Epidermal melanocyte (primary cell): ENCODE results near the gene CRCP.
"Not testable (repeated sequence)": the region's sequence is repeated elsewhere in the genome, so short reads cannot be mapped to it uniquely, and the experiment has no call there.

Experiments
- DNase-seq: peaks from one replicate; pipeline ENCODE4 v3.0.0; 2011; ENCODE audit warnings: low spot score; ENCODE audit not compliant: insufficient read length

Gene CRCP

GRCh38 chr7:66152371-66153191, 37.9 kb downstream of the CRCP start:
- no peak for DNase-seq

GRCh38 chr7:66153691-66154090, 39.0 kb downstream of the CRCP start:
- no peak for DNase-seq

- DNase-seq, result not testable (repeated sequence)
Measured at GRCh38 chr7:66156035-66156434, 41.4 kb downstream of the CRCP start.

GRCh38 chr7:66157060-66157459, 42.4 kb downstream of the CRCP start:
- no peak for DNase-seq

- no peak for DNase-seq
Measured at GRCh38 chr7:66162622-66163021, 48.0 kb downstream of the CRCP start.

- DNase-seq, result no peak
Measured at GRCh38 chr7:66163186-66163610, 48.6 kb downstream of the CRCP start.

GRCh38 chr7:66164356-66164755, 49.7 kb downstream of the CRCP start:
- DNase-seq, result no peak

- no peak for DNase-seq
Measured at GRCh38 chr7:66167773-66168387, 53.2 kb downstream of the CRCP start.

GRCh38 chr7:66169616-66170015, 55.0 kb downstream of the CRCP start:
- no peak for DNase-seq

- DNase-seq, result no peak
Measured at GRCh38 chr7:66170309-66171231, 55.9 kb downstream of the CRCP start.

- DNase-seq, result not testable (repeated sequence)
Measured at GRCh38 chr7:66172536-66173401, 58.1 kb downstream of the CRCP start.

- DNase-seq, result no peak
Measured at GRCh38 chr7:66173856-66174255, 59.2 kb downstream of the CRCP start.

GRCh38 chr7:66175006-66175405, 60.4 kb downstream of the CRCP start:
- DNase-seq, result not testable (repeated sequence)

GRCh38 chr7:66176914-66177313, 62.3 kb downstream of the CRCP start:
- DNase-seq, result no peak

GRCh38 chr7:66178258-66178657, 63.6 kb downstream of the CRCP start:
- no peak for DNase-seq

- no peak for DNase-seq
Measured at GRCh38 chr7:66181329-66181728, 66.7 kb downstream of the CRCP start.

- DNase-seq, result no peak
Measured at GRCh38 chr7:66181845-66182244, 67.2 kb downstream of the CRCP start.

GRCh38 chr7:66182920-66183319, 68.3 kb downstream of the CRCP start:
- DNase-seq, result no peak

- DNase-seq, result no peak
Measured at GRCh38 chr7:66183700-66184099, 69.1 kb downstream of the CRCP start.

- no peak for DNase-seq
Measured at GRCh38 chr7:66185680-66186187, 71.1 kb downstream of the CRCP start.

- no peak for DNase-seq
Measured at GRCh38 chr7:66186991-66187390, 72.3 kb downstream of the CRCP start.
